SK-N-SH (cell line): Measurements from ENCODE around the gene GAGE12F. TPM values are rescaled to one million over a fixed set of nuclear protein-coding genes. Genes with fewer than 3 reads are reported as not detected.
"Not testable (repeated sequence)": the region's sequence is repeated elsewhere in the genome, so short reads cannot be mapped to it uniquely, and the experiment has no call there.

ENCODE experiments used
- CTCF ChIA-PET: fragments of 300-600, 350-600 bp; formaldehyde crosslinking; extraction: SDS; loops from one replicate; lab custom pipeline; 2021; lab: Yijun Ruan, JAX
- POLR2A ChIA-PET: fragments of 350-600 bp; sonication (Branson Sonifier 250); formaldehyde crosslinking; extraction: SDS; loops from one replicate; lab custom pipeline; 2020; ENCODE audit warnings: antibody characterized with exemption, inconsistent platforms; lab: Yijun Ruan, JAX
- DNase-seq: peaks from one replicate; pipeline ENCODE4 v3.0.0; 2012
- H2AFZ ChIP-seq: fragments of 200-600 bp; sonication (generic); 2 replicates; pipeline ENCODE4 v1.8.1; 2016; ENCODE audit warnings: antibody characterized with exemption, mild to moderate bottlenecking, low read depth
- H3F3A ChIP-seq: fragments of 200-600 bp; sonication (generic); replicated peaks from 2 replicates; pipeline ENCODE3; 2016; ENCODE audit warnings: antibody characterized with exemption, mild to moderate bottlenecking; ENCODE audit not compliant: insufficient read depth
- H3K27ac ChIP-seq, 2 experiments: fragments of 200-500 bp in 1 of 2; fragments of 200-600 bp in 1 of 2; sonication (Bioruptor generic) in 1 of 2; sonication (generic), shearing (Covaris generic) in 1 of 2; 2 replicates each; pipeline versions ENCODE4 v1.5.1 to v1.6.1; 2014 to 2016; ENCODE audit warnings: low read depth in 2 of 2, inconsistent platforms in 1 of 2, low read length in 1 of 2, mild to moderate bottlenecking in 1 of 2, mixed read lengths in 1 of 2
- H3K27me3 ChIP-seq: fragments of 200-600 bp; sonication (generic), shearing (Covaris generic); 2 replicates; pipeline ENCODE4 v1.6.1; 2016; ENCODE audit warnings: mixed run types; ENCODE audit not compliant: insufficient read depth
- H3K36me3 ChIP-seq, 2 experiments: fragments of 200-500 bp in 1 of 2; fragments of 200-600 bp in 1 of 2; sonication (Bioruptor generic) in 1 of 2; sonication (generic) in 1 of 2; replicated peaks in 1 of 2; 2 replicates each; pipeline versions ENCODE3 to v1.5.1; 2014 to 2016; ENCODE audit warnings: low read length in 1 of 2, mild to moderate bottlenecking in 1 of 2; ENCODE audit not compliant: insufficient read depth in 2 of 2, control insufficient read depth in 1 of 2
- H3K4me1 ChIP-seq, 2 experiments: fragments of 200-500 bp in 1 of 2; fragments of 200-600 bp in 1 of 2; sonication (Bioruptor generic) in 1 of 2; sonication (generic), shearing (Covaris generic) in 1 of 2; 2 replicates each; pipeline versions ENCODE4 v1.5.1 to v1.6.1; 2014 to 2016; ENCODE audit warnings: low read depth in 1 of 2, low read length in 1 of 2, mixed run types in 1 of 2; ENCODE audit not compliant: insufficient read depth in 2 of 2, control insufficient read depth in 1 of 2
- H3K4me2 ChIP-seq: fragments of 200-600 bp; sonication (generic), shearing (Covaris generic); 2 replicates; pipeline ENCODE4 v1.6.1; 2017; ENCODE audit warnings: mixed run types
- H3K4me3 ChIP-seq, 2 experiments: fragments of 200-500 bp in 1 of 2; fragments of 200-600 bp in 1 of 2; sonication (Bioruptor generic) in 1 of 2; sonication (generic), shearing (Covaris generic) in 1 of 2; 2 replicates each; pipeline versions ENCODE4 v1.5.1 to v1.8.1; 2014 to 2016; ENCODE audit warnings: low read depth in 2 of 2, inconsistent platforms in 1 of 2, low read length in 1 of 2, mild to moderate bottlenecking in 1 of 2, mixed read lengths in 1 of 2, moderate library complexity in 1 of 2
- H3K79me2 ChIP-seq: fragments of 200-600 bp; sonication (generic); 2 replicates; pipeline ENCODE4 v1.8.1; 2017; ENCODE audit warnings: mild to moderate bottlenecking; ENCODE audit not compliant: insufficient read depth
- H3K9ac ChIP-seq: fragments of 200-600 bp; sonication (generic); 2 replicates; pipeline ENCODE4 v1.6.1; 2017; ENCODE audit warnings: mixed run types
- H3K9me2 ChIP-seq: fragments of 200-600 bp; sonication (generic); 2 replicates; pipeline ENCODE4 v1.6.1; 2017; ENCODE audit warnings: mixed run types
- H3K9me3 ChIP-seq: fragments of 200-600 bp; sonication (generic); 2 replicates; pipeline ENCODE4 v1.6.1; 2017; ENCODE audit warnings: mixed run types, mild to moderate bottlenecking, moderate library complexity
- H4K20me1 ChIP-seq: fragments of 200-600 bp; sonication (generic); 2 replicates; pipeline ENCODE4 v1.6.1; 2017; ENCODE audit warnings: mild to moderate bottlenecking, mixed run types; ENCODE audit not compliant: insufficient read depth
- WGBS: methylation state at CpG from one replicate; pipeline ENCODE4 v1.1.6; 2017; ENCODE audit warnings: low lambda C conversion rate; 5-methylcytosine and 5-hydroxymethylcytosine counted together
- polyA plus RNA-seq, 3 experiments: library from polyadenylated mRNA; depleted of rRNA; stranded (reverse); fragments of >200 nt; gene quantifications; 2 replicates each; pipeline ENCODE4 v1.2.3, GENCODE V29; 2012

GAGE12F gene
- polyA plus RNA-seq (2012; rRNA removed), result not detected in 2 replicates
- polyA plus RNA-seq (2012; cell fraction: cytosol; rRNA removed), result not detected in 2 replicates
- not detected in 2 replicates for polyA plus RNA-seq (2012; cell fraction: nucleus; rRNA removed)

- H3K9me3 ChIP-seq, H3K36me3 ChIP-seq, H3K27ac ChIP-seq, H3K4me3 ChIP-seq, H3K27me3 ChIP-seq, H3K4me1 ChIP-seq, DNase-seq, H2AFZ ChIP-seq, H4K20me1 ChIP-seq, H3K9ac ChIP-seq, H3K9me2 ChIP-seq, H3K79me2 ChIP-seq, H3F3A ChIP-seq, POLR2A ChIA-PET, CTCF ChIA-PET, H3K4me2 ChIP-seq: not testable (repeated sequence)
- WGBS, result no CpG with 5 or more reads among the region's 16 CpGs
Measured at GRCh38 chrX:49560542-49560941, at the start of gene GAGE12F. Gene GAGE12F (plus strand): TSS chrX:49560842. CDS start chrX:49561997, 1,155 bp downstream.

GRCh38 chrX:49531877-49532276 lies 28.8 kb upstream of the GAGE12F start, which contains the start of gene GAGE12C:
Gene GAGE12C (plus strand): TSS chrX:49532177. CDS start chrX:49533332, 1,155 bp downstream.
- POLR2A ChIA-PET, result not testable (repeated sequence)
- no CpG with 5 or more reads among the region's 16 CpGs for WGBS

GRCh38 chrX:49541433-49541832 lies 19.2 kb upstream of the GAGE12F start, which contains the start of gene GAGE12D:
Gene GAGE12D (plus strand): TSS chrX:49541733. CDS start chrX:49542888, 1,155 bp downstream.
- no CpG with 5 or more reads among the region's 16 CpGs for WGBS
- H3K4me1 ChIP-seq, H3K4me2 ChIP-seq, H3K9me2 ChIP-seq, H3K36me3 ChIP-seq, H4K20me1 ChIP-seq, DNase-seq, H3K79me2 ChIP-seq, H3K9me3 ChIP-seq, H3F3A ChIP-seq, H3K27me3 ChIP-seq, CTCF ChIA-PET, H2AFZ ChIP-seq, H3K27ac ChIP-seq, POLR2A ChIA-PET, H3K4me3 ChIP-seq, H3K9ac ChIP-seq: not testable (repeated sequence)

More at GRCh38 chrX:49531877-49532276, 28.8 kb upstream of the GAGE12F start, which contains the start of gene GAGE12C:
- H3K4me3 ChIP-seq, H3K27me3 ChIP-seq, DNase-seq, H3K9ac ChIP-seq, H3K27ac ChIP-seq, CTCF ChIA-PET, H2AFZ ChIP-seq, H3K4me1 ChIP-seq, H4K20me1 ChIP-seq, H3K79me2 ChIP-seq, H3K9me3 ChIP-seq, H3K36me3 ChIP-seq, H3K4me2 ChIP-seq, H3F3A ChIP-seq, H3K9me2 ChIP-seq: not testable (repeated sequence)

GRCh38 chrX:49550989-49551388 lies 9.7 kb upstream of the GAGE12F start, which contains the start of gene GAGE12E:
Gene GAGE12E (plus strand): TSS chrX:49551289. CDS start chrX:49552444, 1,155 bp downstream.
- POLR2A ChIA-PET, DNase-seq, H3K4me1 ChIP-seq, H4K20me1 ChIP-seq, H3K36me3 ChIP-seq, CTCF ChIA-PET, H3K4me2 ChIP-seq, H3K9me2 ChIP-seq, H3K79me2 ChIP-seq, H3K4me3 ChIP-seq, H3K9me3 ChIP-seq, H3F3A ChIP-seq, H3K9ac ChIP-seq, H3K27me3 ChIP-seq, H3K27ac ChIP-seq, H2AFZ ChIP-seq: not testable (repeated sequence)
- WGBS, result no CpG with 5 or more reads among the region's 16 CpGs

- no CpG with 5 or more reads among the region's 11 CpGs for WGBS
- POLR2A ChIA-PET, CTCF ChIA-PET: not testable (repeated sequence)
Measured at GRCh38 chrX:49568728-49569127, 8.1 kb downstream of the GAGE12F start.

GRCh38 chrX:49569152-49569551 lies 8.5 kb downstream of the GAGE12F start:
- DNase-seq, H3K79me2 ChIP-seq, H3K27me3 ChIP-seq, CTCF ChIA-PET, H3K27ac ChIP-seq, H3K4me2 ChIP-seq, H3K9me2 ChIP-seq, H3K9me3 ChIP-seq, H3F3A ChIP-seq, H3K4me3 ChIP-seq, H3K36me3 ChIP-seq, H2AFZ ChIP-seq, POLR2A ChIA-PET, H4K20me1 ChIP-seq, H3K4me1 ChIP-seq, H3K9ac ChIP-seq: not testable (repeated sequence)
- no CpG with 5 or more reads among the region's 13 CpGs for WGBS

More at GRCh38 chrX:49568728-49569127, 8.1 kb downstream of the GAGE12F start:
- H3K36me3 ChIP-seq, H3K4me3 ChIP-seq, H3K9ac ChIP-seq, DNase-seq, H4K20me1 ChIP-seq, H3K9me2 ChIP-seq, H3K27me3 ChIP-seq, H3K4me2 ChIP-seq, H3K4me1 ChIP-seq, H2AFZ ChIP-seq, H3K79me2 ChIP-seq, H3K27ac ChIP-seq, H3F3A ChIP-seq, H3K9me3 ChIP-seq: not testable (repeated sequence)
